HEK293T (cell line): ENCODE measurements around the gene PANK4.

Source experiments
- CTBP1 ChIP-seq: fragments of 450-650 bp; IDR thresholded peaks from 2 replicates; pipeline ENCODE4 v1.6.1; 2016; ENCODE audit warnings: borderline replicate concordance
- HDGF ChIP-seq: fragments of 450-650 bp; IDR thresholded peaks from 2 replicates; pipeline ENCODE4 v1.6.1; 2017; ENCODE audit warnings: antibody characterized with exemption, borderline replicate concordance
- NFRKB ChIP-seq: fragments of 450-650 bp; IDR thresholded peaks from 2 replicates; pipeline ENCODE4 v1.6.1; 2016; ENCODE audit warnings: mild to moderate bottlenecking, moderate library complexity
- SP1 ChIP-seq: fragments of 450-650 bp; IDR thresholded peaks from 2 replicates; pipeline ENCODE4 v1.6.1; 2017
- TARDBP ChIP-seq: fragments of 450-650 bp; IDR thresholded peaks from 2 replicates; pipeline ENCODE4 v1.6.1; 2016

- TF ChIP-seq NFRKB (no peak), SP1 (no peak), CTBP1 (no peak), TARDBP (no peak), HDGF (no peak)
Measured at GRCh38 chr1:2486041-2486440, 40.4 kb downstream of the PANK4 start.
